GM23338 (cell line): Measurements from ENCODE around the gene SLC7A6. TPM values are rescaled to one million over a fixed set of nuclear protein-coding genes. Genes with fewer than 3 reads are reported as not detected.

Source experiments
- ATAC-seq: fragments of 200-7000 bp; cut with Tn5 transposase; 3 replicates; pipeline ENCODE4 v1.9.1; 2020
- DNase-seq: peaks from one replicate; pipeline ENCODE4 v3.0.0-alpha.2; 2015; ENCODE audit warnings: low spot score
- H2AFZ ChIP-seq: fragments of 200-600 bp; sonication (generic); 2 replicates; pipeline ENCODE4 v1.8.0; 2016; ENCODE audit warnings: antibody characterized with exemption, mild to moderate bottlenecking, moderate library complexity
- H3F3A ChIP-seq: fragments of 200-600 bp; sonication (generic); replicated peaks from 2 replicates; pipeline ENCODE4 v1.8.0; 2017; ENCODE audit warnings: antibody characterized with exemption, mixed run types, low read depth
- H3K27ac ChIP-seq: fragments of 200-600 bp; sonication (generic); 2 replicates; pipeline ENCODE4 v1.6.1; 2016; ENCODE audit warnings: low read depth
- H3K27me3 ChIP-seq: fragments of 200-600 bp; sonication (generic); 2 replicates; pipeline ENCODE4 v1.8.0; 2016; ENCODE audit warnings: mild to moderate bottlenecking, mixed run types, moderate library complexity; ENCODE audit not compliant: insufficient read depth
- H3K36me3 ChIP-seq: fragments of 200-600 bp; sonication (generic); 2 replicates; pipeline ENCODE4 v1.8.0; 2016; ENCODE audit warnings: mild to moderate bottlenecking; ENCODE audit not compliant: insufficient read depth
- H3K4me1 ChIP-seq: fragments of 200-600 bp; sonication (generic); 2 replicates; pipeline ENCODE4 v1.8.0; 2016; ENCODE audit warnings: mild to moderate bottlenecking, moderate library complexity; ENCODE audit not compliant: insufficient read depth
- H3K4me2 ChIP-seq: fragments of 200-600 bp; sonication (generic); 2 replicates; pipeline ENCODE4 v1.7.1; 2017; ENCODE audit warnings: mixed run types
- H3K4me3 ChIP-seq: fragments of 200-600 bp; sonication (generic); 2 replicates; pipeline ENCODE4 v1.6.1; 2016; ENCODE audit warnings: mixed run types
- H3K79me2 ChIP-seq: fragments of 200-600 bp; sonication (generic); replicated peaks from 2 replicates; pipeline ENCODE4 v1.8.0; 2017; ENCODE audit warnings: mild to moderate bottlenecking; ENCODE audit not compliant: insufficient read depth
- H3K9me2 ChIP-seq: fragments of 200-600 bp; sonication (generic); 2 replicates; pipeline ENCODE4 v1.8.0; 2017; ENCODE audit not compliant: insufficient read depth
- H4K20me1 ChIP-seq: fragments of 200-600 bp; sonication (generic); replicated peaks from 2 replicates; pipeline ENCODE4 v1.8.0; 2017; ENCODE audit warnings: mild to moderate bottlenecking; ENCODE audit not compliant: insufficient read depth
- H3K27ac Mint-ChIP-seq: 2 replicates; pipeline ENCODE4 v1.8.0; 2020; ENCODE audit warnings: inconsistent platforms, mild to moderate bottlenecking, moderate library complexity, mixed read lengths
- H3K27me3 Mint-ChIP-seq: 3 replicates; pipeline ENCODE4 v1.8.0; 2022; ENCODE audit warnings: low read depth, mild to moderate bottlenecking, moderate library complexity, mixed read lengths, inconsistent platforms; ENCODE audit not compliant: insufficient read depth, poor library complexity
- H3K36me3 Mint-ChIP-seq: 3 replicates; pipeline ENCODE4 v1.8.0; 2021; ENCODE audit warnings: low read depth, mild to moderate bottlenecking, inconsistent platforms, moderate library complexity, mixed read lengths
- H3K4me1 Mint-ChIP-seq: 3 replicates; pipeline ENCODE4 v1.8.0; 2020; ENCODE audit warnings: mild to moderate bottlenecking, inconsistent platforms, mixed read lengths
- H3K4me3 Mint-ChIP-seq: 3 replicates; pipeline ENCODE4 v1.8.0; 2021; ENCODE audit warnings: moderate library complexity, mild to moderate bottlenecking, inconsistent platforms, mixed read lengths
- H3K9me3 Mint-ChIP-seq: 3 replicates; pipeline ENCODE4 v1.8.0; 2020; ENCODE audit warnings: moderate library complexity, mild to moderate bottlenecking, inconsistent platforms, mixed read lengths
- CREB1 ChIP-seq: fragments of 250-450 bp; sonication (Bioruptor Pico); IDR thresholded peaks from 2 replicates; pipeline ENCODE4 v1.5.0; 2020; ENCODE audit warnings: low read depth, mild to moderate bottlenecking, moderate library complexity
- CTCF ChIP-seq, 2 experiments: fragments of 200-600 bp in 1 of 2; sonication (generic) in 1 of 2; conservative IDR thresholded peaks; 2 replicates each; pipeline versions ENCODE4 v1.5.1 to v1.6.1; 2016 to 2017; ENCODE audit warnings: antibody characterized with exemption in 2 of 2, low read depth in 2 of 2, mild to moderate bottlenecking in 2 of 2, moderate library complexity in 1 of 2
- ETS1 ChIP-seq: IDR thresholded peaks from 2 replicates; pipeline ENCODE4 v1.6.1; 2016; ENCODE audit warnings: antibody characterized with exemption
- EZH2 ChIP-seq: fragments of 200-600 bp; sonication (generic); IDR thresholded peaks from one replicate; pipeline ENCODE4 v1.8.0; 2017; ENCODE audit warnings: antibody characterized with exemption, mild to moderate bottlenecking, low read depth; ENCODE audit not compliant: unreplicated experiment
- EZH2phosphoT487 ChIP-seq: fragments of 200-600 bp; sonication (generic); IDR thresholded peaks from one replicate; pipeline ENCODE4 v1.8.1; 2018; ENCODE audit warnings: antibody characterized with exemption; ENCODE audit not compliant: unreplicated experiment
- JUNB ChIP-seq: IDR thresholded peaks from one replicate; pipeline ENCODE4 v1.6.1; 2016; ENCODE audit warnings: antibody characterized with exemption; ENCODE audit not compliant: unreplicated experiment
- NANOG ChIP-seq: IDR thresholded peaks from 2 replicates; pipeline ENCODE4 v1.6.1; 2016; ENCODE audit warnings: antibody characterized with exemption, borderline replicate concordance
- POLR2AphosphoS5 ChIP-seq: IDR thresholded peaks from 2 replicates; pipeline ENCODE4 v1.6.1; 2016; ENCODE audit warnings: antibody characterized with exemption, low read depth
- REST ChIP-seq: IDR thresholded peaks from one replicate; pipeline ENCODE4 v1.6.1; 2018; ENCODE audit warnings: antibody characterized with exemption; ENCODE audit not compliant: unreplicated experiment
- STAT1 ChIP-seq: IDR thresholded peaks from one replicate; pipeline ENCODE4 v1.6.1; 2016; ENCODE audit warnings: antibody characterized with exemption; ENCODE audit not compliant: unreplicated experiment
- ZNF114 ChIP-seq: fragments of 250-450 bp; sonication (Bioruptor Pico); IDR thresholded peaks from 2 replicates; pipeline ENCODE4 v1.5.0; 2020; ENCODE audit warnings: mild to moderate bottlenecking, moderate library complexity
- ZNF331 ChIP-seq: fragments of 250-450 bp; sonication (Bioruptor Pico); IDR thresholded peaks from 2 replicates; pipeline ENCODE4 v1.5.0; 2020; ENCODE audit warnings: low read depth, mild to moderate bottlenecking, moderate library complexity
- ZNF462 ChIP-seq: fragments of 250-450 bp; sonication (Bioruptor Pico); IDR thresholded peaks from 2 replicates; pipeline ENCODE4 v1.5.0; 2020; ENCODE audit warnings: mild to moderate bottlenecking, moderate library complexity
- polyA plus RNA-seq: library from polyadenylated mRNA; unstranded; fragments of >200 nt; fragmentation: Nextera tagmentation; extraction: Ambion mirVana; gene quantifications from 2 replicates; pipeline ENCODE4 v1.2.1, GENCODE V29; 2016
- total RNA-seq: library from RNA; depleted of rRNA; stranded (reverse); fragments of >200 nt; shearing (Covaris generic); gene quantifications from 2 replicates; pipeline ENCODE4 v1.2.3, GENCODE V29; 2014

SLC7A6 gene
- total and polyA plus RNA-seq, 2 experiments from 2014 or later = 16.6 to 30.9 TPM

- H3K36me3 ChIP-seq = peaks cover 46% of the 10 kb centered on the region
- Mint-ChIP-seq H3K27me3 (peaks cover 2% of the 10 kb centered on the region), H3K27ac (no peak overlapping the region), H3K9me3 (no peaks in the 10 kb centered on the region), H3K4me3 (no peak overlapping the region), H3K36me3 (peaks cover 85% of the 10 kb centered on the region), H3K4me1 (peaks cover 2% of the 10 kb centered on the region; the same call in 1 of the 3 replicates)
- H3K9me2 ChIP-seq = no peaks in the 10 kb centered on the region
- no peak overlapping the region for H3K4me2 ChIP-seq
- no peak overlapping the region for H3K27ac ChIP-seq
- H3F3A ChIP-seq = peaks cover 18% of the 10 kb centered on the region; the same call in 1 of the 2 replicates
- no peak for TF ChIP-seq POLR2AphosphoS5
- TF ChIP-seq JUNB = no peak
- no peak for TF ChIP-seq STAT1
- no peak for TF ChIP-seq REST
- no peak for TF ChIP-seq EZH2
- no peak for TF ChIP-seq EZH2phosphoT487
- no peak for TF ChIP-seq ZNF331
- no peak for TF ChIP-seq NANOG
- TF ChIP-seq CREB1 = no peak
- TF ChIP-seq ZNF462 (CRISPR knock-in tag) = no peak
- no peak for TF ChIP-seq ZNF114 (CRISPR knock-in tag)
- TF ChIP-seq ETS1 = no peak
- no peak for TF ChIP-seq CTCF (conservative IDR thresholded peaks at IDR 0.05; ENCODE audit: low read depth in 2 of 2)
- H3K4me3 ChIP-seq = no peak overlapping the region
- H3K4me1 ChIP-seq = no peaks in the 10 kb centered on the region
- no peaks in the 10 kb centered on the region for H3K79me2 ChIP-seq
- no peak overlapping the region for H2AFZ ChIP-seq
- H3K27me3 ChIP-seq = no peaks in the 10 kb centered on the region
- H4K20me1 ChIP-seq = peaks cover 34% of the 10 kb centered on the region
- ATAC-seq (no peak), DNase-seq (no peak)
Measured at GRCh38 chr16:68300734-68301459, 36.6 kb downstream of the SLC7A6 start.
